ENCODE results near the gene FUZ. TPM values are rescaled to one million over a fixed set of nuclear protein-coding genes. Genes with fewer than 3 reads are reported as not detected.
A peak's percentile ranks its signal among the peaks of the same experiment; 100 is the strongest.

The FUZ gene
- total and polyA plus RNA-seq, 4 donors, result 17.2 to 35.0 (median 30.8) TPM

DNA sequence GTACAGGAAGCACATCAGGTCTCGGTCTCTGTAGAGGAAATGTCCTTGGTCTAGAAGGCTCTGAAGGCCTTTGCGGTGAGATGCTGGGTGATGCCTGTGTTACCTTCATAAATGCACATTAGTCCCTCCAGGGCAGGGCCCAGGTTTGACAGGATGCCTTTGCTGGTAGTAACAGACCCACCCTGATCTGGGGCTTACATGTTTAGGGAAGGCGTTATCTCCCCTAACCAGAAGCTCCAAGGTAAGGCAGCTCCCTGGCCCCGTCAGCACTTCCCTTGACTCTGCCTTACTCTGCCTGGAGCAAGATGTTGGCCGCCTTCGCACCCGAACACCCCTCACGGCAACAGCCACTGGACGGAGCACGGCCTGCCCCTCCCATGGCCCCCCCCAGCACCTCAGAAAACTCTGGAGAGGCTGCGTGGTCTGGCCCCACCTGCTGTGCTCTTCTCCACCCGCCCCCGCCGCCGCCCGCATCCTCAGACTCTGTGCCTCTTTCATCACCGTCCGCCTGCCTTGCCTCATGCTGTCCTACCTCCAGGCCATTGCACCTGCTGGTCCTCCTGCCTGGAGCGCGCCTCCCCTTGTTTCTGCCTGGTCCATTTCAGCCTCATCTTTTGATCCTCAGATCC lies 37.2 kb downstream of the FUZ start:
- no peak overlapping the region for H3K4me3 ChIP-seq (ENCODE audit: low read depth, low read length)
- WGBS (ENCODE audit: insufficient coverage), result 88% methylated on average over 20 of the region's 20 CpGs

DNA sequence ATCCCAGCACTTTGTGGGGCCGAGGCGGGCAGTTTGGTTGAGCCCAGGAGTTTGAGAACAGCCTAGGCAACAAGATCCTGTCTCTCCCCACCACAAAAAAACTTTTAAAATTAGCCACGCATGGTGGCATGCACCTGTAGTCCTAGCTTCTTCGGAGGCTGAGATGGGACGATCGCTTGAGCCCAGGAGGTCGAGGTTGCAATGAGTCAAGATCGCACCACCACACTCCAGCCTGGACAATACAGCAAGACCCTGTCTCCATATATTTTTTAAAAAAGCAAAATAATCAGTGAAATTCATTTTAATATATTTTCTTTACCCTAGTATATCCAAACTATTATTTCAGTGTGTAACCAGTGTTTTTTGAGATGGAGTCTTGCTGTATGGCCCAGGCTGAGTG lies 38.1 kb downstream of the FUZ start:
- Histone ChIP-seq H3K4me1 (ENCODE audit: control insufficient read depth, insufficient read depth, low read length) (no peaks in the 10 kb centered on the region), H3K27me3 (ENCODE audit: control insufficient read depth, insufficient read depth, low read length) (no peaks in the 10 kb centered on the region), H3K4me3 (ENCODE audit: low read depth, low read length) (no peak overlapping the region), H3K27ac (ENCODE audit: low read depth, low read length) (no peak overlapping the region), H3K36me3 (ENCODE audit: control insufficient read depth, insufficient read depth, low read length) (peaks cover 35% of the 10 kb centered on the region), H3K9me3 (ENCODE audit: control insufficient read depth, insufficient read depth, low read length) (no peaks in the 10 kb centered on the region)
- 96% methylated on average over 4 of the region's 8 CpGs for WGBS (ENCODE audit: insufficient coverage)
- DNase-seq (ENCODE audit: low read depth in 4 of 6, low spot score in 6 of 6), result no peak

More for the DNA sequence above, 37.2 kb downstream of the FUZ start:
- H3K27ac ChIP-seq (ENCODE audit: low read depth, low read length), result no peak overlapping the region
- no peaks in the 10 kb centered on the region for H3K4me1 ChIP-seq (ENCODE audit: control insufficient read depth, insufficient read depth, low read length)
- H3K9me3 ChIP-seq (ENCODE audit: control insufficient read depth, insufficient read depth, low read length), result no peaks in the 10 kb centered on the region
- DNase-seq (ENCODE audit: low read depth in 4 of 6, low spot score in 6 of 6), result no peak
- peaks cover 39% of the 10 kb centered on the region for H3K36me3 ChIP-seq (ENCODE audit: control insufficient read depth, insufficient read depth, low read length)
- H3K27me3 ChIP-seq (ENCODE audit: control insufficient read depth, insufficient read depth, low read length), result no peaks in the 10 kb centered on the region

DNA sequence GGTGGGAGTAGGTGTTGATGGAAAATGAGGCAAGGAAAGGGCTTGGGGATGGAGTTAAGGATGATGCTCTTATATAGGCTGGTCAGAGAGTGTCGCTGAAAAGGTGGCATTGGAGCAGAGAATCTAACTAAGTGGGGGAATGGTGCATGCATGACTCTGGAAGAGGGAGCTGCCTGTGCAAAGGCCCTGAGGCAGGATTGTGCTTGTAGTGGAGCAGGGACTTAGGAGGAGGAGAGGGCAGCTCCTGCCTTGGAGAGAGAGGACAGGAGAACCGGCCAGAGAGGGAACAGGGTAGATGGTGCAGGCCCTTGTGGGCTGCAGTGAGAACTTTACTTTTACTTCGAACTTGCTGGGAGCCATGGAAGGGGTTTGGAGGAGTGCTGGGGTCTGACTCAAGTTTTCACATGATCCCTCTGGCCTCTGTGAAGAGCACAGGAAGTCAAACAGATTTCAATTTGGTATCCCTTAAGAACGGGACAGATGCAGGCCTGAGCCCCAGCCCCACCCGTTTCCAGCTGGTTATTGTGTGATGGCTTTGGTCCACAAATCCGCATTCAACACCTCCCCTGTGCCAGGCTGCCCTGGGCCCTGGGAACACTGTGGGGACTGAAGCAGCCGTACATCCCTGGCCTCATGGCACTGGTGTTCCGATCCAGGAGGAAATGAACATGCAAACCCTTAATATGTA lies 39.3 kb downstream of the FUZ start:
- no peaks in the 10 kb centered on the region for H3K27me3 ChIP-seq (ENCODE audit: control insufficient read depth, insufficient read depth, low read length)
- H3K4me3 ChIP-seq (ENCODE audit: low read depth, low read length), result no peak overlapping the region
- DNase-seq (ENCODE audit: low read depth in 4 of 6, low spot score in 6 of 6), result no peak
- H3K4me1 ChIP-seq (ENCODE audit: control insufficient read depth, insufficient read depth, low read length), result no peaks in the 10 kb centered on the region
- peaks cover 39% of the 10 kb centered on the region for H3K36me3 ChIP-seq (ENCODE audit: control insufficient read depth, insufficient read depth, low read length)
- 93% methylated on average over 5 of the region's 8 CpGs for WGBS (ENCODE audit: insufficient coverage)
- H3K9me3 ChIP-seq (ENCODE audit: control insufficient read depth, insufficient read depth, low read length), result no peaks in the 10 kb centered on the region
- H3K27ac ChIP-seq (ENCODE audit: low read depth, low read length), result no peak overlapping the region

DNA sequence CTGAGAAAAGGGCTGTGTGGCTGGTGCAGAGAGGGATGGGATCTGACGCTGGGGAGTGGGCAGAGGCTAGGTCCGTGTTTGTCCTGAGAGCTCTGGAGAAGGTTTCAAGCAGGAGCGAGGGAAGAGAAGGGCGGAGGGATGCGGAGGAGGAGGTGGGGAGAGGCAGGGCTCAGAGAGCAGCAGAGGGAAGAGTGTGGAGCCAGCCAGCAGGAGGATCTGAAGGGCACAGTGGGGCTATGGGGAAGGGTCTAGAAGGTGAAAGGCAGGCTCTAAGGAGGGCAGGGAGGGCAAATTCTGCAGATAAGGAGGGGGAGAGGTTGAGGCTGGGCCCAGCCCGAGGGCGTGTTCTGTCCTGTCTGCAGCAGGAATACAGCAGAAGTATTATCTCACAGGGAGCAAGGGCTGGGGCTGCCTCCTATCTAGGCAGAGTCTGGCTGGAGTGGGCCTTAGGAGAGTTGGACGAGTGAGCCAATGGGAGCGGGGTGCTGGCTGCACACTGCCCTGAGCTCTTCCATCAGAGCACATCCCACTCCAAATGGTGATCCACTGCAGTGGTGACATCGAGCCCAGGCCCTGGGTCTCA lies 40.2 kb downstream of the FUZ start:
- 89% methylated on average over 10 of the region's 10 CpGs for WGBS (ENCODE audit: insufficient coverage)
- H3K36me3 ChIP-seq (ENCODE audit: control insufficient read depth, insufficient read depth, low read length), result peaks cover 39% of the 10 kb centered on the region
- no peak for DNase-seq (ENCODE audit: low read depth in 4 of 6, low spot score in 6 of 6)
- no peak overlapping the region for H3K4me3 ChIP-seq (ENCODE audit: low read depth, low read length)
- H3K9me3 ChIP-seq (ENCODE audit: control insufficient read depth, insufficient read depth, low read length), result no peaks in the 10 kb centered on the region
- peaks cover 9% of the 10 kb centered on the region for H3K4me1 ChIP-seq (ENCODE audit: control insufficient read depth, insufficient read depth, low read length)
- H3K27me3 ChIP-seq (ENCODE audit: control insufficient read depth, insufficient read depth, low read length), result no peaks in the 10 kb centered on the region
- no peak overlapping the region for H3K27ac ChIP-seq (ENCODE audit: low read depth, low read length)

DNA sequence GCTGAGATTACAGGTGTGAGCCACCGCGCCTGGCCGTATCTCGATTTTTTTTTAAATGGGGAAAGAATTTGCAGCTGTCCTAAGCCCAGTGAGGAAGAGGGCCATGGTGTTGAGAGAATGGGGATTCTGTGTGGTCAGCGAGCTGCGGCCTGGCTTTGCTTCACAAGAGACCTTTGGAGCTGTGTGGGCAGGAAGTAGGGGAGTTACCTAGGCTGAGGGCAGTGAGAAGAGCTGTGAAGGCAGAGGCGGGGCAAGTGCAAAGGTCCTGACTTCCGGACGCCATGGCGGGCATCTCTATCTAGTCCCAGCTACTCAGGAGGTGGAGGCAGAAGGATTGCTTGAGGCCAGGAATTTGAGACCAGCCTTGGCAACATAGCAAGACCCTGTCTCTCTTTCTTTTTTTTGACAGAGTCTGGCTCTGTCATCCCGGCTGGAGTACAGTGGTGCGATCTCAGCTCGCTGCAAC lies 41.4 kb downstream of the FUZ start:
- H3K4me1 ChIP-seq (ENCODE audit: control insufficient read depth, insufficient read depth, low read length), result peaks cover 15% of the 10 kb centered on the region
- no peak overlapping the region for H3K4me3 ChIP-seq (ENCODE audit: low read depth, low read length)
- no peaks in the 10 kb centered on the region for H3K27me3 ChIP-seq (ENCODE audit: control insufficient read depth, insufficient read depth, low read length)
- DNase-seq (ENCODE audit: low read depth in 4 of 6, low spot score in 6 of 6), result no peak
- peaks cover 38% of the 10 kb centered on the region for H3K36me3 ChIP-seq (ENCODE audit: control insufficient read depth, insufficient read depth, low read length)
- 97% methylated on average over 10 of the region's 13 CpGs for WGBS (ENCODE audit: insufficient coverage)
- no peaks in the 10 kb centered on the region for H3K9me3 ChIP-seq (ENCODE audit: control insufficient read depth, insufficient read depth, low read length)
- no peak overlapping the region for H3K27ac ChIP-seq (ENCODE audit: low read depth, low read length)

DNA sequence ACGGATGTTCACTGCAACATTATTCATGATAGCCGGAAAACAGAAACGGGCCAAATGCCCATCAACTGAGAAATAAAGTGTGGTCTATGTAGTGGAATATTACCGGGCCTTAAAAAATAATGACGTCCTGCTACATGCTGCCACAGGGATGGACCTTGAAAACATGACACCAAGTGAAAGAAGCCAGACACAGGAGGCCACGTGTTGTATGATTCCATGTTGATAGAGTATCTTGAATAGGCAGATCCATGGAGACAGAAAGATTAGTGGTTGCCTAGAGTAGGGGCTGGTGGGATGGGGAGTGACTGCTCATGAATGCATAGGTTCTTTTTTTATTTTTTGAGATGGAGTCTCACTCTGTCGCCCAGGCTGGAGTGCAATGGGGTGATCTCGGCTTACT lies 42.6 kb downstream of the FUZ start:
- Histone ChIP-seq H3K4me3 (ENCODE audit: low read depth, low read length) (no peak overlapping the region), H3K27ac (ENCODE audit: low read depth, low read length) (no peak overlapping the region), H3K9me3 (ENCODE audit: control insufficient read depth, insufficient read depth, low read length) (no peaks in the 10 kb centered on the region), H3K4me1 (ENCODE audit: control insufficient read depth, insufficient read depth, low read length) (peaks cover 21% of the 10 kb centered on the region), H3K27me3 (ENCODE audit: control insufficient read depth, insufficient read depth, low read length) (no peaks in the 10 kb centered on the region), H3K36me3 (ENCODE audit: control insufficient read depth, insufficient read depth, low read length) (peaks cover 26% of the 10 kb centered on the region)
- DNase-seq (ENCODE audit: low read depth in 4 of 6, low spot score in 6 of 6), result no peak
- WGBS (ENCODE audit: insufficient coverage), result 94% methylated on average over 7 of the region's 8 CpGs

DNA sequence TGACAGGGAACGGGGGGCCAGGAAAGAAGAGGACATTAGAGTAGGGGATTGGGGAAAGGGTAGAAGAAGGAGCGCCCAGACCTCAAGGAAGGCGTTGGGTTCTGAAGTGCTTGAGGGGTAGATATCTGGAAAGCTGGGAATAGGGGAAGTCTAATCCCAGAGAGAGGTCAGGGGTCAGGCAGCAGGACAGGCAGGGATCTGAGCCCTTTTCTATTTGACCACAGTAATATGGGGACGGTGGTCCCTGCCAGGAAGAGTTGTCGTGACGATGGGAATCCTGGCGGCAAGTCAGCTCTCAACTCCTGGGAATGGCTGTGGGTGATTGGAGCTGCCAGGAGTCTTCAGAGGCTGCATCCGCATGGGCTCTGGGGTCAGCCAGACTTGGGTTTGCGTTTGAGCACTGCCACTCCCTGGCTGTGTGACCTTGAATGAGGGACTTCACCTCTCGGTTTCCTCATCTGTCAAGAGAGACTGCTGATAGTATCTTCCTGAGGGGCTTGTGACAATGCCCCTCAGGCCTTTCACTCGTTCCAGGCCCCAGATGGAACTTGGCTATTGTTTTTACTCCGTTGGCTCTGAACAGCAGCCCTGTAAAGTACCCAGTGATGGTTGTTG lies 45.0 kb downstream of the FUZ start:
- no peaks in the 10 kb centered on the region for H3K9me3 ChIP-seq (ENCODE audit: control insufficient read depth, insufficient read depth, low read length)
- WGBS (ENCODE audit: insufficient coverage), result 52% methylated on average over 12 of the region's 12 CpGs

DNA sequence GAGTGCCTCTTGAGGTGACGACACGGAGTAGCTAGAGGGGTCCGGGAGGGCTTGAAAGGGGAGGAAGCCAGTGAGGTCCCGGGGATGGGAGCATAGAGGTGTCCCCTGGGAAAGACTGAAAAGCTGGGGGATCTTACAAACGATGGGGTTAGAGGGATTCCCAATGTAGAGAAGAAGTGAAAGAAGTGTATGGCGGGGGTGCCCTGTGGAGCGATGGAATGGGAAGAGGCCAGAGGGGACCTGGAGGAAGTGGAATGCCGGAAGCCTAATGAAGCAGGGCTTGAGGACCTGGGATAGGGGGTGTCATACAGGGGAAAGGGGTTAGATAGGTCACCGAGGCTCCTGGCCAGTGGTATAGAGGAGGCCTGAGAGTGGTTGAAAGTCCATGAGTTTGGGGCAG lies 45.7 kb downstream of the FUZ start:
- WGBS (ENCODE audit: insufficient coverage), result under 1% methylated on average over 9 of the region's 9 CpGs
- Histone ChIP-seq H3K4me1 (ENCODE audit: control insufficient read depth, insufficient read depth, low read length) (peaks cover 23% of the 10 kb centered on the region), H3K36me3 (ENCODE audit: control insufficient read depth, insufficient read depth, low read length) (peaks cover 10% of the 10 kb centered on the region), H3K27ac (ENCODE audit: low read depth, low read length) (peak overlapping the region; percentile 85), H3K9me3 (ENCODE audit: control insufficient read depth, insufficient read depth, low read length) (no peaks in the 10 kb centered on the region), H3K27me3 (ENCODE audit: control insufficient read depth, insufficient read depth, low read length) (no peaks in the 10 kb centered on the region), H3K4me3 (ENCODE audit: low read depth, low read length) (peak overlapping the region; percentile 92)
- DNase-seq (ENCODE audit: low read depth in 4 of 6, low spot score in 6 of 6), result no peak

More for the DNA sequence above, 45.0 kb downstream of the FUZ start:
- peaks cover 23% of the 10 kb centered on the region for H3K4me1 ChIP-seq (ENCODE audit: control insufficient read depth, insufficient read depth, low read length)
- no peaks in the 10 kb centered on the region for H3K27me3 ChIP-seq (ENCODE audit: control insufficient read depth, insufficient read depth, low read length)
- H3K4me3 ChIP-seq (ENCODE audit: low read depth, low read length), result peak overlapping the region; percentile 92
- no peak overlapping the region for H3K27ac ChIP-seq (ENCODE audit: low read depth, low read length)
- DNase-seq (ENCODE audit: low read depth in 4 of 6, low spot score in 6 of 6), result no peak
- H3K36me3 ChIP-seq (ENCODE audit: control insufficient read depth, insufficient read depth, low read length), result peaks cover 16% of the 10 kb centered on the region

DNA sequence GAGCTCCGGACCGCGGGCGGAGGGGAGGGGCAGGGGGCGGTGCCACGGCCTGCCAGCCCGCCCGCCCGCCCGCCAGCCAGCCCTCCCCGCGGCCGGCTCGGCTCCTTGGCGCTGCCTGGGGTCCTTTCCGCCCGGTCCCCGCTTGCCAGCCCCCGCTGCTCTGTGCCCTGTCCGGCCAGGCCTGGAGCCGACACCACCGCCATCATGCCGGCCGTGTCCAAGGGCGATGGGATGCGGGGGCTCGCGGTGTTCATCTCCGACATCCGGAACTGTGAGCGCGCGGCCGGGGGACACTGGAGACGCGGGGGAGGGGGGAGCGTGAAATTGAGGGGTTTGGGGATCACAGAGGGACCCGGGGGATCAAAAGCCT lies 46.2 kb downstream of the FUZ start, which contains the start of gene AP2A1:
TSS of gene AP2A1 (plus strand) at position 72 of the 370 bp plus-strand sequence. CDS start at position 205, 133 bp downstream.
- Histone ChIP-seq H3K27me3 (ENCODE audit: control insufficient read depth, insufficient read depth, low read length) (no peaks in the 10 kb centered on the region), H3K9me3 (ENCODE audit: control insufficient read depth, insufficient read depth, low read length) (no peaks in the 10 kb centered on the region), H3K4me1 (ENCODE audit: control insufficient read depth, insufficient read depth, low read length) (peaks cover 23% of the 10 kb centered on the region), H3K4me3 (ENCODE audit: low read depth, low read length) (peak within 1 kb of the TSS; percentile 92), H3K27ac (ENCODE audit: low read depth, low read length) (peak within 1 kb of the TSS; percentile 98), H3K36me3 (ENCODE audit: control insufficient read depth, insufficient read depth, low read length) (peaks cover 6% of the 10 kb centered on the region)
- under 1% methylated on average over 35 of the region's 38 CpGs for WGBS (ENCODE audit: insufficient coverage)
- no peak for DNase-seq (ENCODE audit: low read depth in 4 of 6, low spot score in 6 of 6)

Measured in spinal cord (tissue), 10 donors.